ENCODE data around the gene GRB7. TPM values are rescaled to one million over a fixed set of nuclear protein-coding genes. Genes with fewer than 3 reads are reported as not detected.
A peak's percentile ranks its signal among the peaks of the same experiment; 100 is the strongest.

The GRB7 gene
- total and polyA plus RNA-seq, 2 experiments from 2014 or later: 1.8 to 6.6 TPM

GRCh38 chr17:39750131-39751015 is 12.6 kb downstream of the GRB7 start:
- H3K27me3 ChIP-seq: no peaks in the 10 kb centered on the region
- no peak overlapping the region for H3K4me3 ChIP-seq
- H3K36me3 ChIP-seq: no peaks in the 10 kb centered on the region
- H3K27ac ChIP-seq: no peak overlapping the region
- TF ChIP-seq CTCF (IDR thresholded peaks at IDR 0.05; ENCODE audit: low read depth, low read length): no peak
- H3K9me3 ChIP-seq (ENCODE audit: low read depth): no peaks in the 10 kb centered on the region
- peak in 1 of 2 donors; percentile 80 for DNase-seq (ENCODE audit: low read depth in 1 of 2, low spot score in 1 of 2)
- H3K4me1 ChIP-seq (ENCODE audit: low read depth): peaks cover 11% of the 10 kb centered on the region

- Histone ChIP-seq H3K27ac (no peak overlapping the region), H3K27me3 (no peaks in the 10 kb centered on the region), H3K36me3 (no peaks in the 10 kb centered on the region), H3K4me1 (ENCODE audit: low read depth) (peaks cover 18% of the 10 kb centered on the region), H3K9me3 (ENCODE audit: low read depth) (no peaks in the 10 kb centered on the region), H3K4me3 (no peak overlapping the region)
- no peak for TF ChIP-seq CTCF (IDR thresholded peaks at IDR 0.05; ENCODE audit: low read depth, low read length)
- DNase-seq (ENCODE audit: low read depth in 1 of 2, low spot score in 1 of 2): no peak
Measured at GRCh38 chr17:39751016-39751543, 13.3 kb downstream of the GRB7 start.

GRCh38 chr17:39751637-39752036 is 13.9 kb downstream of the GRB7 start:
- Histone ChIP-seq H3K9me3 (ENCODE audit: low read depth) (no peaks in the 10 kb centered on the region), H3K27ac (no peak overlapping the region), H3K36me3 (no peaks in the 10 kb centered on the region), H3K27me3 (no peaks in the 10 kb centered on the region), H3K4me1 (ENCODE audit: low read depth) (peaks cover 18% of the 10 kb centered on the region), H3K4me3 (no peak overlapping the region)
- no peak for DNase-seq (ENCODE audit: low read depth in 1 of 2, low spot score in 1 of 2)
- no peak for TF ChIP-seq CTCF (IDR thresholded peaks at IDR 0.05; ENCODE audit: low read depth, low read length)

GRCh38 chr17:39752241-39752881 is 14.6 kb downstream of the GRB7 start:
- no peak for DNase-seq (ENCODE audit: low read depth in 1 of 2, low spot score in 1 of 2)
- Histone ChIP-seq H3K27ac (no peak overlapping the region), H3K36me3 (no peaks in the 10 kb centered on the region), H3K4me3 (no peak overlapping the region), H3K27me3 (no peaks in the 10 kb centered on the region), H3K9me3 (ENCODE audit: low read depth) (no peaks in the 10 kb centered on the region), H3K4me1 (ENCODE audit: low read depth) (peaks cover 18% of the 10 kb centered on the region)
- TF ChIP-seq CTCF (IDR thresholded peaks at IDR 0.05; ENCODE audit: low read depth, low read length): no peak

GRCh38 chr17:39753514-39754160 is 15.9 kb downstream of the GRB7 start:
- H3K9me3 ChIP-seq (ENCODE audit: low read depth): no peaks in the 10 kb centered on the region
- peak overlapping the region; percentile 32 for H3K4me3 ChIP-seq
- no peak for DNase-seq (ENCODE audit: low read depth in 1 of 2, low spot score in 1 of 2)
- no peak overlapping the region for H3K27ac ChIP-seq
- H3K4me1 ChIP-seq (ENCODE audit: low read depth): peaks cover 18% of the 10 kb centered on the region
- no peaks in the 10 kb centered on the region for H3K27me3 ChIP-seq
- no peaks in the 10 kb centered on the region for H3K36me3 ChIP-seq
- no peak for TF ChIP-seq CTCF (IDR thresholded peaks at IDR 0.05; ENCODE audit: low read depth, low read length)

Data from cardiac muscle cell (in vitro differentiated cells and primary cell).